NCI-H2081 (cell line): ENCODE measurements around the gene PLEKHA8.

Experiments used
- DNase-seq, 2 experiments: peaks; one replicate each; lab custom pipeline; 2025; lab: John Stamatoyannopoulos, UW

Gene PLEKHA8

GRCh38 chr7:30146127-30146612, 118.0 kb downstream of the PLEKHA8 start:
- DNase-seq, result peak; percentile 33 to 62

DNA sequence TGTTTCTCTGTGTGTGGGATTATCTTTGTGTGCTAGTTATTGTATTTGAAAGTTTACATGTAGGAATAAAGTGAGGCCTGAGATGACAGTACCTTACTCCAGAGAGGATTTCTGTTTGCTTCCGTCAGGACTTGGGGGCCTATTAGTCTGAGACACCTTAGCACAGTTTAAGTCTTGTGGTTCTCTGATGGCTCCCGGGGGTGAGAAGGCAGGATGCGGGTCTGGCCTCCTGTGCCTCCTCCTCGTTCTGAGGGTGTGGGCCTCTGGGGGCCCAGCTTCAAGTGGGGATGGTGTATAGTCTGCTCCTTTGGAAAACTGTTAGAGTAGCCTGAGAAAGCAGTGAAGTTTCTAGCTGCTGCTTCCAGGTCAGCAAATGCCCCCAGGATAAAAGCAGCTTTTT, 119.0 kb downstream of the PLEKHA8 start:
- DNase-seq, result no peak

DNA sequence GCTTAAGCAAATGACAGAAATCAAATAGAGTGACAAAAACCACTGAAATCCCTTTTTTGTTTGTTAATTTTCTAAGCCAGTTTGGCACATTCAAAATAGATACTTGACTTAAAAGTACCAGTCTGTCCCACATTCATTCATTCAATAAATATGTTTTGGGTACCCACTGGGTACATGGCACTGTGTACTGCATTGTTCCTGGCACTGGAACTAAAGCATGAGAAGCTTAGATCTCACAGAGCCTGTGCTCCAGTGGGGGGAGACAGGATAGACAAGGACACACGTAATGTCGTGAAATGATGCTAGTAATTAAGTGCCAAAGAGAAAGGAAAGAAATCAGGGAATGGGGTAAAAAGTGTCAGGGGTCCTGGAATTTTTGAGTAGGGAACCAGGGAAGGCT, 119.6 kb downstream of the PLEKHA8 start:
- no peak for DNase-seq

- DNase-seq, result no peak
Observed at GRCh38 chr7:30148426-30148825, 120.2 kb downstream of the PLEKHA8 start.

DNA sequence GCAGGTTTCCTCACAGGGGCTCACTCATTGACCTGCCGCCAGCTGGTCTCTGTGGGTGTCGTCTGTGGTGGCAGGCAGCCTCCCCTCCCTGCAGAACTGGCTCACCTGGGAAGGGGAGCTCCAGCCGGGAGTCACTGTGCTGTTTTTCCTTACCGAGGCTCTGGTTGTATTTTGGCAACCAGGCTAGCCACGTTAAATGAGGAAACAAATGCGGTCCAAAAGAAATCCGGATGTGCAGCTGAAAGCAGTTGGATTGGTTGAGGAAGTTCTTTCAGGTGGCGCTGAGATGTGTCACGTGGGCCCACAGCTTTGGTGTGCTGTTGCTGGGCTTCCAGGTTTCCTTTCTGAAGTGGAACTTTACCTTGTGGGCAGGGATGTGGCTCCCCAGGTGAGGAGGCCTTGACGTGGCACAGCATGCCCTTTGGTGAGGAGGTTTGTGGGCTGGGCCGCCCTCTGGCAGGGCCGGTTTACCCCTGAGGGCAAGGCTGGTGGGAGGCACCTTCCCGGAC, 120.8 kb downstream of the PLEKHA8 start:
- peak; percentile 56 to 73 for DNase-seq

DNA sequence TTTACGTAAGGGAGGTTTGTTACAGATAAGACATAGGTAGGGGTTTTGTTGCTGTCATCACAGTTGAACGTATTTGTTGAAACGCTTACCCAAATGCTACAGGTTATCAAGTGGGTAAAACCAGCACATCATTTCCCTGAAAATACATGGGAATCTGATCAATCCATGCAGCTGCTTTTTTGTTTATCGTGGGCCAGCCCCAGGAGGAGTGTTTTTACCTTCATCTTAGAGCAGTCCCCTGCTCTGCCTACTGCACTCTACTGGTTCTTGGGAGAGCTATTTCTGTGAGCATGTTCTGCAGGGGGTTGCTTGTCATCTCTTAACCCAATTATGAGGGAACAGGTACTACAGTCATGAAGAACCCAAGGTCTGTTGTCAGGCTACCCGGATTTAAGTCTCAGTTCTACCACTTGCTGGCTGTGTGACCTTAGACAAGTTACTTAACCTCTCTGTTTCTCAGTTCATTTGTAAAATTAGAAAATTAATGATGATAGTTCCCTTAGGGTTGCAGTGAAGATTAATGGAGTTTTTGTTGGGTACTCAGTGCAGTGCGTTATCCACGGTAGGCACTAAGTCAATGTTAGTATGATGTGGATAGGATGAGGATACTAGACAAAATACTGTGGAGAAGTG, 121.5 kb downstream of the PLEKHA8 start:
- DNase-seq, result no peak

DNA sequence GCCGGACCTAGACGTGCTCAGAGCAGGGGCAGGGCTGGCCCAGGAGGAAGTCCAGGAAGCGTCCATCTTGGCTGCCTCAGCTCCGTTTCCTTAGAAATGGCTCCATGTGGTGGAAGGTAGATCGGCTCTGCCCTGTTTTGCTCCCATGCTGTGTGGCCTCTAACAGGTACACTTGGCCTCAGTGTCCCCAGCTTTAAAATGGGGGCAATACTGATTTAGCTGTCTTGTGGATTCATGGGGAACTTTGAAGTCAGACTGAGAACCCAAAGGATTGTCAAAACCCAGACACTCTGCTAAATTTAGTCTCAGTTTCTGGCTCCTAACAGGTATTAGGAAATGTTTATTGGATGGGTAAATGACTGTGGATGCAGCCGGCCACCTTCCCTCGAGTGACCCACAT, 122.5 kb downstream of the PLEKHA8 start:
- no peak for DNase-seq

GRCh38 chr7:30154111-30154587, 125.9 kb downstream of the PLEKHA8 start:
- DNase-seq, result no peak

- DNase-seq, result peak; percentile 34 to 58
Observed at GRCh38 chr7:30155481-30155880, 127.3 kb downstream of the PLEKHA8 start.

GRCh38 chr7:30157204-30157603, 129.0 kb downstream of the PLEKHA8 start:
- peak; percentile 48 to 70 for DNase-seq

DNA sequence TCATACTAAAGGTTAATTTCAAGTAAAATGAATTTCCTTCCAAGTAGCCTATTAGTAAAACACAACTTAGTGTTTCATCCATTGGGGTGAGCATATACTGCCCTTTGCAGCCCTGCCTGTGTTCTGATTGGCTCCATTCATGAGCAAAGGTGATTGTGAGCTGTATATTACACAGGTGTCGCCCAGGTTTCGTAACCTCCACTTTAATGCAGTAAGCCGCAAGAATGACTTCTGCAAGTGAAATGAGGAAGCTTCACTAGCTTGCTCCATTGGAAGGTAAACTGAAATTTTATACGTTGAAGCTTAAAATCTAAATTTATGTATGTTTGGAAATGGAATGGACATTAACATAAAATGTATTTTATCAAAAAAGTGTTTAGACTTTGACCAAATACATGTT, 131.0 kb downstream of the PLEKHA8 start:
- no peak for DNase-seq

DNA sequence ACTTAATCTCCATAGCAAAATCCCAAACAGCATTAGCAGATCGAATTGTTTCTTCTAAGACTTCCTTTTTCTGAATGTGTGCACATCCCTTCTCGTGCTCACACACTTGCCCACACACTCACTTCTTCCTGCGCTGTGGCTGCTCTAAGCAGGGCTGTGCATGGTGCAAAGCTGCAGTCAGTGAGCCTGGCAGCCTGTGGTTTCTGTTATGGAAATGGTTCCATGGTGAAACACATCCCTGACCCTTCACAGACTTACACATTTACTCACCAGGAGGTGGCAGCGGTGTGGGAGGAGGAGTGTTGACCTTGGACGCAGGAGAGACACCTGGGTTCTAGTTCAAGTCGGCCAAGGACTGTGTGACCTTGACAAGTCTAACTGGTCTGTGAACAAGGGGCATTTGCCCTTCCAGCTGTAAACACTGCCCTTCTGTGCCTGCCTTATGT, 131.5 kb downstream of the PLEKHA8 start:
- peak in 1 of 2 experiments; percentile 49 for DNase-seq

- no peak for DNase-seq
Observed at GRCh38 chr7:30160329-30160728, 132.1 kb downstream of the PLEKHA8 start.

- DNase-seq, result no peak
Observed at GRCh38 chr7:30162133-30162532, 133.9 kb downstream of the PLEKHA8 start.

DNA sequence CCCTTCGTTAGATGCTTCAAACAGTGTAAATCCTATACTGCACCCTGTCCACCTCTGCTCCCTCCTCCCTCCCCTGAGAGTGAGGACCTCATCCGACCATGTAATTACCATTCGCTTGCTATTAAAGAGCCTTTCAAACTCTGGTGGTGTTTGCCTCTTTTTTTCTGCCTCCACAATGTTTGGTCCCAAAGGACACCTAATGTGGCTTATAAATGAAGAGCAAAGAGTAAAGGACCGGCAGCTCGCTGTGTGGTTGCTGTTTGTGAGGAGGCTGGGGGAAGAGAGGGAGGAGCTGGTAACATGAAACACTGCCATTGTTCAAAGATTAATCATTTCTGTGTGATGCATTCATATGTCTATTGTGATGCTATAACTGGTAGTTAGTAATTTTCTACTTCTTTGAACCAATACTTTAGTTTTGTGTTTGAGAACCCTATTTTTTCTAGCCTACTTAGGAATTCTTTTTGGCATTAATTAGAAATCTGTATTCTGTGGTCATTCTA, 134.5 kb downstream of the PLEKHA8 start:
- peak; percentile 95 to 98 for DNase-seq

DNA sequence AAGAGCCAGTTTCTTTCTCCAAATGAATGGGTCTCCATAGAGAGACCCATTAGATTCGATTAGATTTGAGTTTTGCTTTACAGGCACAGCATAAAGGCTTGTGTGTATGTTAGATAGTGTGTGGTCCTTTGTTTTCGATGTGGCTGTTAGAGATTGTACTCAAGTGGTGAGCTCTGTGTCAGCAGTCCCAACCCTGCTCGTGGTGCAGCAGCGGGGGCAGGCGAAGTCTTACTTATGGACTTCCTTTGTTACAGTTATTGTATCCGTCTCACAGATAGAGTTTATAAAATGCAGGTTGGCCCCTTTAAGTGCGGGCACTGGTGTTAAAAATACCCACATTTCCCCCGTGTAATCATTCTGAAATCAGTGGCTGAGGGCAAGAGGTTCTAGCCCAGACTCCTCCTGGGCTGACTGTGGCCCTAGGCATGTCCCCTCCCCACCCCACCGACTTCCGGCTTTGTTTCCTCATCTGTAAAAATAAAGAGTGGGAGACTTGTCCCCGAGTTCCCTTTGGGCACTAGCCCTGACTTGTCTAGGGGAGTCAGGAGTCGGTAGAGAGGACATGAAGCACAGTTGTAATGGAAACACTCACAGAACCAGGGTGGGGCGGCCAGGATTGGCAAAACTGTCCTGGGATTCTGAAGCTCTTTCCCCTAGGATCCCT, 135.2 kb downstream of the PLEKHA8 start:
- DNase-seq, result peak; percentile 51 to 89

- DNase-seq, result peak; percentile 53 to 87
Observed at GRCh38 chr7:30164567-30164966, 136.4 kb downstream of the PLEKHA8 start.

GRCh38 chr7:30165590-30165989, 137.4 kb downstream of the PLEKHA8 start:
- no peak for DNase-seq

DNA sequence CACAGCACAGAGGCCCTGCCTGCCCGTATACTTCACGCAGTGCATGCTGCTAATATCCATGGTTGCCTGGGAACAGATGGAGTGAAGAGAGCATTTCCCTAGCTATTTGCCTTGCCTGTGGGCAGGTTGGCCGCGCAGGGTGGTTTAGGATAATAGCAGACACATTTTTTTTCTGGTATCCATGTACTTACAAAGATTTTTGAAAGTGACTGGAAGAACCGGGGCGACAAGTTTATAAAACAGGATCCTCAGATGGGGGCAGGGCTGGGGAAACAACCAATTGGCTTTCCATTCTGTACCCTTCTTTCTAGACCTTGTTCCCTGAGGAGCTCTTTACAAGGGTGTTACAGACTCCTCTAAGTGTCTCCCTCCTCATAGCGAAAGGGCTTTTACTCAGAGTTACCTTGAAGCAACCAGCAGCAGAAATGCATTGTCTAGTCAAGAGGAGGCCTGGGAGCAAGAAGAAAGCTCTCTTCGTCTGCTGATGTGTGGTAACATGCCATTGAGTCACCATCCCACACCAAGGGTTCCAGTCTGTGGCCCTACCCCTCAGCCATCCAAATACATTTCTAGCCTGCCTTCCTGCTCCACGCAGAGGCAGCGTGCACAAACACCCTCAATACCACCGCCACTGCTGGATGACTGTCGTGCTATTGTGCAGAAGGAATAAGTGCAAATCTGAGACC, 138.1 kb downstream of the PLEKHA8 start:
- DNase-seq, result peak; percentile 45 to 72

- no peak for DNase-seq
Observed at GRCh38 chr7:30166841-30167235, 138.6 kb downstream of the PLEKHA8 start.

- no peak for DNase-seq
Observed at GRCh38 chr7:30167901-30168300, 139.7 kb downstream of the PLEKHA8 start.

- no peak for DNase-seq
Observed at GRCh38 chr7:30168835-30169573, 140.8 kb downstream of the PLEKHA8 start.
